Mesodermal cell (in vitro differentiated cells): Measurements from ENCODE around the gene MINPP1.
"Not testable (repeated sequence)": the region's sequence is repeated elsewhere in the genome, so short reads cannot be mapped to it uniquely, and the experiment has no call there.

Source experiments
- H3K27ac ChIP-seq: 2 replicates; pipeline ENCODE4 v1.7.0; 2013; ENCODE audit warnings: mild to moderate bottlenecking, low read depth, low read length, moderate library complexity; ENCODE audit not compliant: severe bottlenecking
- H3K36me3 ChIP-seq: 2 replicates; pipeline ENCODE4 v1.7.1; 2013; ENCODE audit warnings: mild to moderate bottlenecking, low read length, moderate library complexity; ENCODE audit not compliant: control insufficient read depth, insufficient read depth
- H3K4me1 ChIP-seq: one replicate; pipeline ENCODE4 v1.7.1; 2013; ENCODE audit warnings: mild to moderate bottlenecking, low read length; ENCODE audit not compliant: insufficient read depth, control insufficient read depth, poor library complexity, severe bottlenecking
- H3K4me3 ChIP-seq: 2 replicates; pipeline ENCODE4 v1.7.0; 2013; ENCODE audit warnings: low read length, control low read depth, mild to moderate bottlenecking; ENCODE audit not compliant: insufficient read depth, poor library complexity, severe bottlenecking; ENCODE audit errors: extremely low read depth
- H3K9me3 ChIP-seq: 2 replicates; pipeline ENCODE4 v1.7.1; 2013; ENCODE audit warnings: mild to moderate bottlenecking, low read length, moderate library complexity; ENCODE audit not compliant: control insufficient read depth
- WGBS, 2 experiments: methylation state at CpG; one replicate each; pipeline ENCODE4 v1.1.5; 2013; ENCODE audit warnings: missing lambda C conversion rate in 2 of 2; ENCODE audit not compliant: insufficient coverage in 2 of 2; 5-methylcytosine and 5-hydroxymethylcytosine counted together

The MINPP1 gene

DNA sequence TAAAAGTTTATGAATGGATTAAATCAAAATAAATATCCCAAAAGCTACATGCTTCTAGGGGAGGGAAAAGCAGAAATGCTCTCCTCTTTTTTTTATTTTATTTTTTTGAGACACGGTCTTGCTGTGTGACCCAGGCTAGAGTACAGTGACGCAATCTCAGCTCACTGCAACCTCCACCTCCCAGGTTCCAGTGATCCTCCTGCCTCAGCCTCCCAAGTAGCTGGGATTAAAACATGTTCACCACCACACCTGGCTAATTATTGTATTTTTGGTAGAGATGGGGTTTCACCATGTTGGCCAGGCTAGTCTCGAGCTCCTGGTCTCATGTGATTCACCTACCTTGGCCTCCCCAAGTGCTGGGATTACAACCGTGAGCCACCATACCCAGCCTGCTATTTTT lies 88.2 kb downstream of the MINPP1 start:
- H3K9me3 ChIP-seq, H3K4me3 ChIP-seq, H3K27ac ChIP-seq, H3K4me1 ChIP-seq, H3K36me3 ChIP-seq: not testable (repeated sequence)
- 100% methylated on average over 2 of the region's 4 CpGs; no CpG with 5 or more reads in 1 of the 2 experiments for WGBS, 2 experiments

DNA sequence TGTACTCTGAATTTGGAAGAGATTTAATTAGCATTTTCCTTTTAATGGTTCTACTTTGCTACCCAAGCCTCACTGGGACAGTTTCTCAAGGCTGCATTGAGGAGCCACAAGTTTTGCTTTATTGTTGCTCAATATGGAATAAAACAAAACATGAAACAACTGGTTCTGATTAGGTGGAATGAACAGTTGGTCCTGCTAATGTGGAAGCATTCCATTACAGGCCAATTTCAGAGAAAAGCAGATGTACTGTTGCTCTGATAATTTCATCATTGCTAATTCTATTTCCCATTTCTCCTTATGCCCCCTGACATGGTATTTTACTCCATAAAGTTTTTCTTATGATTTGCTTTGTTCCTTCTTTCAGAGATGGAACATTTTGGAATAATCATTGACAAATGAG lies 89.0 kb downstream of the MINPP1 start:
- no peaks in the 10 kb centered on the region for H3K36me3 ChIP-seq
- no peak overlapping the region for H3K27ac ChIP-seq
- H3K4me3 ChIP-seq, result no peak overlapping the region
- no peaks in the 10 kb centered on the region for H3K9me3 ChIP-seq
- H3K4me1 ChIP-seq, result no peaks in the 10 kb centered on the region

DNA sequence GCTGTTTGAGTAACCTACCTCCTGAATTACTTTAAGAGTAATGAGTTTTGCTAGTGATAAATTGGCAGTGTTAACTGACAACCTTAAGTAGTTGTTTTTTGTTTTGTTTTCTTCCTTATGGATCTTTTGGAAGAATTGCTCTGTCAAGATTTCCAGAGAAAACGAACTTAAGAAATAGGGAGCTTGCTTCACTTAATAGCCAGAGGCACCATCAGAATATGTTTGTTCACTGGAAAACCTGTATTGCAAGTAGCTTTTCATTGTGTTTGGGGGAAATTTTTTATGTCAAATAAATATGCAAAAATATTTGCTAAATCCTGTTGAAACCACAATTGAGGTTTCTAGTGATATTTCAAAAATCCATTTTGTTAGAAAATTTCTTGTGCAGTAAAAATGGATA lies 89.5 kb downstream of the MINPP1 start:
- no CpG with 5 or more reads among the region's 1 CpG for WGBS, 2 experiments
- Histone ChIP-seq H3K27ac (no peak overlapping the region), H3K4me3 (no peak overlapping the region), H3K9me3 (no peaks in the 10 kb centered on the region), H3K36me3 (no peaks in the 10 kb centered on the region), H3K4me1 (no peaks in the 10 kb centered on the region)

DNA sequence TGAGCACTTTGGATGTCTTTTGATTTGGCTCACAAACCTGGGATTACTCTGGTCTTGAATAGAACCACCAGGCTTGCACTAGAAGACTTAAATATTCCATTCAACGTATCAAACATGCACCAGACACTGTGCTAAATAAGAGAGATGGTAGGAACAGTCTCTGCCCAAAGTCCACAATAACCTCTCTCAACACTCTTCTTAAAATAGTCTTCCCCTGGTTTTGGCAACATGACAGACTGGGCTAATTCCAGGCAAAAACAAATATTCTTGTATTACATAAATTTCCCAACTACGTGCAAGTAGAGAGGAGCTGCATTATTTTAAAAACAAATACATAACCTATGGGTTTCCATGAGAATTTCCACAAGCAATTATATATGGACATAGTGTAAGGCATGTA lies 90.2 kb downstream of the MINPP1 start:
- Histone ChIP-seq H3K36me3 (no peaks in the 10 kb centered on the region), H3K4me1 (no peaks in the 10 kb centered on the region), H3K4me3 (no peak overlapping the region), H3K9me3 (no peaks in the 10 kb centered on the region), H3K27ac (no peak overlapping the region)
- WGBS, 2 experiments, result no CpG with 5 or more reads among the region's 2 CpGs

DNA sequence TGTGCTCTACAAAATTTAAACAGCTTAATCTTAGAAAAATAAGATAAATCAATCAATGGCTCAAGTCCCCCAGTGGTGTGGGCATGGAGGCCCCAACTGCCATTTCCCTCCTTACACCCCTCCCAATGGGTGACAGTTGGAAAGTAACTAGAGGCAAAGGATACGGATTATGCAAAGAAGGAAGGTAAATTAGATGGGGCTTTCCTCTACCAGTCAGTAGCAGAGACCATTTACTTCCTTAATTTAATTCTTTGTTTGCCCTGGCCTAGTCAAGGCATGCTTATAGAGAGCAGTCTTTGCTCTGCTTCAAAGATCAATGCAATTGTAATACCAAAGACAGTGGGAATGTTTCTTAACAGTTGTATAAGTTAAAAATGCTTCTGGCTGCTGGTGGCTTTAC lies 91.7 kb downstream of the MINPP1 start:
- Histone ChIP-seq H3K27ac (no peak overlapping the region), H3K4me3 (no peak overlapping the region), H3K4me1 (no peaks in the 10 kb centered on the region), H3K9me3 (no peaks in the 10 kb centered on the region), H3K36me3 (no peaks in the 10 kb centered on the region)
- WGBS, 2 experiments, result no CpG with 5 or more reads among the region's 1 CpG

DNA sequence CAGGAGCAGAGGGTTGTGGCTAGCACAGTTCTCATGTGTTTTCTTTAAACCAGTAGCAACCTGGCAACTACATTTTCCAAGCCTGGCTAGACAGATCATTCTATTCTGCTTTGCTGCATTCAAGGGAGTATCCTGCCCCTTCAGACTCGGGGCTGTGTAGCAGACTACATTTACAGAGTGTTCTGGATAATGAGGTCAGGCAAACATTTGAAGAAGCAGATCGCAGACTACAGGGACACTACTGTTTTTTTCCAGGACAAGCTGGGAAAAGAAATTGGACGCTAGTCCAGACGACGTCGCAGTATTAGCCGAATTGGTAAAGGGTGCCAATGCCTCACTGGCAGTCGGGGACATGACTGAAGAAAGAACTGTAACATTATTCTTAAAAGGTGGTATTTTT lies 94.0 kb downstream of the MINPP1 start:
- 94 to 95% methylated on average over 6 to 7 of the region's 8 CpGs for WGBS, 2 experiments
- H3K4me3 ChIP-seq, result no peak overlapping the region
- H3K36me3 ChIP-seq, result no peaks in the 10 kb centered on the region
- no peak overlapping the region for H3K27ac ChIP-seq
- H3K9me3 ChIP-seq, result no peaks in the 10 kb centered on the region
- no peaks in the 10 kb centered on the region for H3K4me1 ChIP-seq

DNA sequence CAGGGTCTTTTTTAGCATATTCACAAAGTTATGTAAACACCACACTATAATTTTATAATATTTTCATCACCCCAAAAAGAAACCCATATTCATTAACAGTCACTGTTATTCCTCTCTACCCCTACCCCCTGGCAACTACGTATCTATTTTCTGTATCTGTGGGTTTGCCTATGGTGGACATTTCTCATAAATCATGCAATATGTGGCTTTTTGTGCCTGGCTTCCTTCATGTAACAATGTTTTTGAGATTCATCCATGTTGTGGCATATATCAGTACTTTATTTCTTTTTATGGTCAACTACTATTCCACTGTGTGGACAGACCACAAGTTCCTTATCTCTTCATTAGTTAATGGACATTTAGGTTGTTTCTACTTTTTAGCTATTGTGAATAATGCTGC lies 95.9 kb downstream of the MINPP1 start:
- no CpG with 5 or more reads among the region's 1 CpG for WGBS, 2 experiments
- H3K4me3 ChIP-seq, result no peak overlapping the region
- H3K9me3 ChIP-seq, result no peaks in the 10 kb centered on the region
- no peak overlapping the region for H3K27ac ChIP-seq
- H3K4me1 ChIP-seq, result no peaks in the 10 kb centered on the region
- H3K36me3 ChIP-seq, result no peaks in the 10 kb centered on the region
